Immature natural killer cell (primary cell): Measurements from ENCODE around the gene CYLD. TPM values are rescaled to one million over a fixed set of nuclear protein-coding genes. Genes with fewer than 3 reads are reported as not detected.

Experiments used
- DNase-seq, 3 donors: peaks; one replicate each; pipeline ENCODE4 v3.0.0; 2022; ENCODE audit warnings: mixed read lengths in 1 of 3
- H3K27ac Mint-ChIP-seq, 6 donors: one replicate each; pipeline ENCODE4 v1.8.0; 2020; ENCODE audit warnings: mixed read lengths in 6 of 6, mild to moderate bottlenecking in 5 of 6, inconsistent platforms in 4 of 6, moderate library complexity in 3 of 6
- H3K27me3 Mint-ChIP-seq, 3 donors: one replicate each; pipeline ENCODE4 v1.8.0; 2020 to 2021; ENCODE audit warnings: low read depth in 3 of 3, mild to moderate bottlenecking in 3 of 3, mixed read lengths in 3 of 3, moderate library complexity in 3 of 3, inconsistent platforms in 1 of 3
- H3K36me3 Mint-ChIP-seq, 3 donors: one replicate each; pipeline ENCODE4 v1.8.0; 2020; ENCODE audit warnings: mixed read lengths in 3 of 3, inconsistent platforms in 2 of 3, mild to moderate bottlenecking in 2 of 3
- H3K4me1 Mint-ChIP-seq, 2 donors: one replicate each; pipeline ENCODE4 v1.8.0; 2020; ENCODE audit warnings: inconsistent platforms in 2 of 2, mild to moderate bottlenecking in 2 of 2, mixed read lengths in 2 of 2, moderate library complexity in 1 of 2
- H3K4me3 Mint-ChIP-seq, 5 donors: one replicate each; pipeline ENCODE4 v1.8.0; 2020; ENCODE audit warnings: mild to moderate bottlenecking in 5 of 5, mixed read lengths in 5 of 5, inconsistent platforms in 3 of 5, moderate library complexity in 3 of 5
- H3K9me3 Mint-ChIP-seq, 6 donors: one replicate each; pipeline ENCODE4 v1.8.0; 2020; ENCODE audit warnings: mild to moderate bottlenecking in 6 of 6, mixed read lengths in 6 of 6, inconsistent platforms in 4 of 6, moderate library complexity in 3 of 6
- polyA plus RNA-seq, 3 donors: library from polyadenylated mRNA; unstranded; fragments of 300-500 nt; fragmentation: Illumina TruSeq; gene quantifications; one replicate each; pipeline ENCODE4 v1.2.3, GENCODE V29; 2021

CYLD gene
- polyA plus RNA-seq, 3 donors from 2014 or later = 65.7 to 102 (median 66.1) TPM

GRCh38 chr16:50789757-50790156 lies 47.9 kb downstream of the CYLD start:
- no peak overlapping the region for H3K27ac Mint-ChIP-seq
- H3K27me3 Mint-ChIP-seq = peaks cover 0 to 2% (median 0%) of the 10 kb centered on the region in 3 donors
- no peak for DNase-seq
- no peak overlapping the region for H3K4me3 Mint-ChIP-seq
- peaks cover 0 to 7% of the 10 kb centered on the region in 2 donors for H3K4me1 Mint-ChIP-seq
- no peaks in the 10 kb centered on the region for H3K9me3 Mint-ChIP-seq
- H3K36me3 Mint-ChIP-seq = peaks cover 33 to 70% (median 37%) of the 10 kb centered on the region in 3 donors

DNA sequence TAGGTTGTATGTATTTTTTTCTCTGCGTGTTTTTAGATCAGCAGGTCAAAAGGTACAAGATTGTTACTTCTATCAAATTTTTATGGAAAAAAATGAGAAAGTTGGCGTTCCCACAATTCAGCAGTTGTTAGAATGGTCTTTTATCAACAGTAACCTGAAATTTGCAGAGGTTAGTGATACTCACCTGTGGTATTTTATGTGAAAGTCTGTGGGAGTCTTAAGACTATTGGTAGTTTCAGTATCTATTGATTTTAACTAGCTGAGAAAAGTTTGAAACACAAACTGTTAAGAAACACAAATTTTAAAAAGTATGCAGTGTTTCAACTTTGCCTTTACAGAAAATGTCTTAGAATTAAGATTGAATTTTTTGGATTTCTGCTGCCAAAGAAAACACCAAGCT lies 49.6 kb downstream of the CYLD start:
- no peak overlapping the region for H3K27ac Mint-ChIP-seq
- no peak overlapping the region for H3K4me3 Mint-ChIP-seq
- H3K27me3 Mint-ChIP-seq = peaks cover 0 to 2% (median 0%) of the 10 kb centered on the region in 3 donors
- H3K9me3 Mint-ChIP-seq = no peaks in the 10 kb centered on the region
- H3K4me1 Mint-ChIP-seq = peaks cover 0 to 7% of the 10 kb centered on the region in 2 donors
- peaks cover 36 to 73% (median 46%) of the 10 kb centered on the region in 3 donors for H3K36me3 Mint-ChIP-seq
- DNase-seq = no peak

DNA sequence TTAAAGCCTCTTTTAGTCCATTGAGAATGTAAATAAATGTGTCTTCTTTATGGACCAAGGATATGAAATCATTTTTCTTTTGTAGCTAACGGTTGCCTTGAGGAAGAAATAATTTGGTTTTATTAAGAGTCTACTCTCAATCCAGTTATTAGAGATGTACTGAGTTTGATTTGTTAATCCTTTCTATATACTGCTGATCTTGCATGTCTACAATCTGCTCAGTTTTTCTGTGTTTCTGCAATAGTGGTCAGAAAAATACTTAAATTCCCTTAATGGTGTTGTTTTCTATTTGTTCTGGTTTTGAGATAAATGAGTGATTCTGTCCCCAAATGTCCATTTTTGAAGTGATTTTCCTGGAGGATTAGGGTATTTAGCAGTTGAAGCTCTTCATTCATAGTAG lies 54.9 kb downstream of the CYLD start:
- H3K27me3 Mint-ChIP-seq = no peaks in the 10 kb centered on the region
- H3K4me1 Mint-ChIP-seq = peaks cover 0 to 5% of the 10 kb centered on the region in 2 donors
- H3K9me3 Mint-ChIP-seq = no peaks in the 10 kb centered on the region
- H3K27ac Mint-ChIP-seq = peak overlapping the region in 3 of 6 donors; percentile 6 to 46 (median 9)
- no peak for DNase-seq
- H3K4me3 Mint-ChIP-seq = no peak overlapping the region
- H3K36me3 Mint-ChIP-seq = peaks cover 24 to 46% (median 32%) of the 10 kb centered on the region in 3 donors

- Mint-ChIP-seq H3K4me1 (peaks cover 0 to 5% of the 10 kb centered on the region in 2 donors), H3K36me3 (peaks cover 24 to 44% (median 32%) of the 10 kb centered on the region in 3 donors), H3K9me3 (no peaks in the 10 kb centered on the region), H3K4me3 (no peak overlapping the region), H3K27ac (peak overlapping the region in 1 of 6 donors; percentile 27), H3K27me3 (no peaks in the 10 kb centered on the region)
- DNase-seq = no peak
These were observed 55.6 kb downstream of the CYLD start for GRCh38 chr16:50797456-50797855.

DNA sequence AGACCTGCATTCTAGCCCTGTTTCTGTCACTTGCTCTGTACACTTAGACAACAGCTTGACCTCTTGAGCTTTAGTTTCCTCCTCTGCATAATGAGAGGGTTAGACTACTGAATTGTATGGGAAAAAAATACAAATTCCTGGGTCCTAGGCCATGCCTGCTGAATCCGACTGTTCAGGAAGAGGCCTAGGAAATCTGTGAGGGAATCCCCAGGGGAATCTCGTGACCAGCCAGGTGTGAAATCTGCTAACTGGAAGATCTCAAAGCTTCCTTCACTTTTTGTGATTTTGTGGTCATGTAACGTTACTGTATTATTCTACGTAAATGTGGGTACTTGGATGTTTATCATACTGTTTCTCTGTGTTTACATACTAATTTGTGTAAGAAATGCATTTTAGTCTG lies 58.2 kb downstream of the CYLD start:
- H3K27me3 Mint-ChIP-seq = no peaks in the 10 kb centered on the region
- H3K9me3 Mint-ChIP-seq = no peaks in the 10 kb centered on the region
- peaks cover 10 to 27% (median 26%) of the 10 kb centered on the region in 3 donors for H3K36me3 Mint-ChIP-seq
- peaks cover 0 to 5% of the 10 kb centered on the region in 2 donors for H3K4me1 Mint-ChIP-seq
- no peak for DNase-seq
- H3K27ac Mint-ChIP-seq = peak overlapping the region in 2 of 6 donors; percentile 34 to 38
- H3K4me3 Mint-ChIP-seq = no peak overlapping the region

DNA sequence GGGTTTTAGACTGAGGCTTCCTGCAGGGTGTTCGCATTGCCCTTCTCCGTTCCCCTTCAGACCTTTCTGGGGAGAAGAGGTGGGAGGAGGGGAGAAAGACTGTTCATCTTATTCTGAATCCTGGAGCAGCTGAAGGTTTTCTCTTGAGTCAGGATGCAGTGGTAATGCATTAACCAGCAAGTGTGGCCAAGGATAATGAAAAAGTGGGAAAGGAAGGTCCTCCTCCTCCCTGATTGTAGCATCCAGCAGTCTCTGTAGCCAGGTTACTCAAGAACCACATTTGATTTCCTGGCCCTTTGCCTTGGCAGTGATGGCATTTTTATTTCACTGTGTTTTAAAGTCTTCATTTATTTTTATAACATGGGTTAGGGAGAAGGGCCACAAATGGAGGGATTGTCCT lies 59.1 kb downstream of the CYLD start:
- Mint-ChIP-seq H3K9me3 (no peaks in the 10 kb centered on the region), H3K27ac (peak overlapping the region in 3 of 6 donors; percentile 10 to 60 (median 38)), H3K27me3 (no peaks in the 10 kb centered on the region), H3K4me3 (no peak overlapping the region), H3K4me1 (peaks cover 2 to 9% of the 10 kb centered on the region in 2 donors), H3K36me3 (peaks cover 5 to 20% (median 18%) of the 10 kb centered on the region in 3 donors)
- no peak for DNase-seq

GRCh38 chr16:50802000-50802399 lies 60.1 kb downstream of the CYLD start:
- Mint-ChIP-seq H3K27ac (peak overlapping the region in 4 of 6 donors; percentile 21 to 55 (median 48)), H3K27me3 (no peaks in the 10 kb centered on the region), H3K36me3 (peaks cover 5 to 15% (median 8%) of the 10 kb centered on the region in 3 donors), H3K4me1 (peaks cover 10 to 15% of the 10 kb centered on the region in 2 donors), H3K9me3 (no peaks in the 10 kb centered on the region), H3K4me3 (no peak overlapping the region)
- DNase-seq = no peak

DNA sequence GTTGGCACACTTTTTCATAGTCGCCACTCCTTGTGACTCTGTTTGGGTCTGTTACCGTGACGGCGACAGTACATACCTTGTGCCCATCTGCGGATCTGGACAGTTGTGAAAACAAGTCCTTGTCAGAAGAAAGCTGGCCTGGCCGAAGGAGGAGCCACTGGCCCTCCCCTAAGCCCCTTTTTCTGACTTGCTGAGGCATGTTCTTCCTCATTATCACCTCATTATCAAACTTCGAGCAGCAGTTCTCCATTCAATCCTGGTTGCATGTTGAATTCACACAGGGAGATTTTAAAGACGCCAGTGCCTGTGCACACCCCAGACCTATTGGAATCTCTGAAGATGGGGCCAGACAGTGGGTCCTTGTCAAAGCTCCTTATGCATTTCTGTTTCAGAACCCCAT lies 61.1 kb downstream of the CYLD start:
- Mint-ChIP-seq H3K4me1 (peaks cover 10 to 13% of the 10 kb centered on the region in 2 donors), H3K9me3 (no peaks in the 10 kb centered on the region), H3K27me3 (no peaks in the 10 kb centered on the region), H3K36me3 (peaks cover under 1 to 5% (median 4%) of the 10 kb centered on the region in 3 donors), H3K27ac (peak overlapping the region in 2 of 6 donors; percentile 32 to 62), H3K4me3 (no peak overlapping the region)
- DNase-seq = no peak

DNA sequence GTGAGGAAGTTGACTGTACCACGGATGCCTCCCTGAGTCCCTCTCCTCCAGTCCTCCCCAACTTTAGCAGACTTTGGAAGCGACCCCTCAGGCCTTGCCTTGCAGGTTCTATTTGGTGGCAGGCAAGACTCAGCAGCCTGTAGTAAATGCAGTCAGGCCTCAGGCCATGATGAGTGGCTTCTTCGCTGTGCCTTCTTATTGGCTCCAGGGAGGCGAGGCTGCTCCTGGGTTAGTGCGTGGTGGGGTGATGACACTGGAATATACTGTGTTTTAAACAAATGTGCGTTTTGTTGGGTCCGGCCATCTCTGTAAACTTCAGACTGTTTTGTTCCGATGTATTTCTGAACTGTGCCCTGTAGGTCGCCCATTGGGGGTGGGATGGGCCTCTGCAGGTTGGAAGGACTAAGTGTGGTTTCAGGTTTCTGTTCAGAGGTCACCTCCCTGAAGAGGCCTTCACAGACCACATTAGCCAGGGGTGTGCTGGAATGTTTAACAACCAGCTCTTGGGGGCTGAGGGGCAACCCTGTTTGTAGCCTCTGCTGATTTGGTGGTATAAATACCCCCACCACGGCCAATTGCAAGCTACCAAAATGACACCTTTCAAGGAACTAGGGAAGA lies 62.5 kb downstream of the CYLD start:
- Mint-ChIP-seq H3K36me3 (peaks cover 0 to 4% (median 0%) of the 10 kb centered on the region in 3 donors), H3K27me3 (peaks cover 0 to 4% (median 0%) of the 10 kb centered on the region in 3 donors), H3K9me3 (no peaks in the 10 kb centered on the region), H3K4me3 (no peak overlapping the region), H3K27ac (peak overlapping the region in 1 of 6 donors; percentile 34), H3K4me1 (peaks cover 10 to 13% of the 10 kb centered on the region in 2 donors)
- no peak for DNase-seq

DNA sequence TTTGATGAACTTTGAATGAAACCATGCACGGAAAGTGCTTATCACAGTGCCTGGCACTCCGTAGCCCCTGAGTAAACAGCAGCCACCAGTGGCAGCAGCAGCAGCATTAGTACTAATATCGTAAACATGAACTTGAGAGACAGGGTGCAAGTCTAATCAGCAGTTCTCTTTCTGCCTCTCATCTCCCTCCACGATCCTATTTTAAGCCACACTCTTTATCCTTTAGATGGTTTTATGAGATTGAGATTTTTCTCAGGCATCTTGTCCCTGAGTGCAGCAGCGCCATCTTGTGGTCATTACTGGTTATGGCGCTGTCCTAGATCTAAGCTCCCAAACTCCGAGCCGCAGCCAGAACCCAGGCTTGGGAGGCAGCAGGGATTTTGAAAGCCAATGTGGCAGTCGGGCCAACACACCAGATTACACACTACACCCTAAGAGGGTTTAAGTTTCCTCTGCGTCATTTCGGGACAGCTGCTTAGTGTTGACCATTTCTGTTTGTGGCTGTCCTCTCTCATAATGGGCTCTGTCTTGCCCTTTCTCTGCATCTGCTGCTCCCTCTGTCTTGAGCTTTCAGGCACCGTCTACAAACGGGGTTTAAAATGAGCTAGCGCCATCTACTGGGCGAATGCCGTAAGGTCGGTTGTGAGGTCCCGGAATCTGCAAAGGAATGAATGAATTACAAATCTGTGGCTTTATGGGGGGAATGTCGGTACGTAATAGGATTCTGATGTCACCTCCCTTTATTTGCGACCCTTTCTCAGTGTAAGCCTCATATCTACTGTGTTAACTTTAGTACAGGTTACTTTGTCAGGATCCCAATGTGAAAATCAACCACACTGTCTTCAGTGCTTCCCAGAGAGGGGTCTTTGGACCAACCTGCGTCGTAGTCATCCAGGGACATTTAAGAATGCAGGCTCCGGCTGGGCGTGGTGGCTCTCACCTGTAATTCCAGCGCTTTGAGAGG lies 64.5 kb downstream of the CYLD start:
- H3K4me1 Mint-ChIP-seq = peaks cover 10 to 13% of the 10 kb centered on the region in 2 donors
- H3K27ac Mint-ChIP-seq = peak overlapping the region; percentile 78 to 91 (median 88)
- H3K9me3 Mint-ChIP-seq = no peaks in the 10 kb centered on the region
- peak overlapping the region; percentile 78 to 91 (median 86) for H3K4me3 Mint-ChIP-seq
- H3K27me3 Mint-ChIP-seq = peaks cover 0 to 8% (median 0%) of the 10 kb centered on the region in 3 donors
- peak; percentile 85 to 90 (median 89) for DNase-seq
- H3K36me3 Mint-ChIP-seq = no peaks in the 10 kb centered on the region

DNA sequence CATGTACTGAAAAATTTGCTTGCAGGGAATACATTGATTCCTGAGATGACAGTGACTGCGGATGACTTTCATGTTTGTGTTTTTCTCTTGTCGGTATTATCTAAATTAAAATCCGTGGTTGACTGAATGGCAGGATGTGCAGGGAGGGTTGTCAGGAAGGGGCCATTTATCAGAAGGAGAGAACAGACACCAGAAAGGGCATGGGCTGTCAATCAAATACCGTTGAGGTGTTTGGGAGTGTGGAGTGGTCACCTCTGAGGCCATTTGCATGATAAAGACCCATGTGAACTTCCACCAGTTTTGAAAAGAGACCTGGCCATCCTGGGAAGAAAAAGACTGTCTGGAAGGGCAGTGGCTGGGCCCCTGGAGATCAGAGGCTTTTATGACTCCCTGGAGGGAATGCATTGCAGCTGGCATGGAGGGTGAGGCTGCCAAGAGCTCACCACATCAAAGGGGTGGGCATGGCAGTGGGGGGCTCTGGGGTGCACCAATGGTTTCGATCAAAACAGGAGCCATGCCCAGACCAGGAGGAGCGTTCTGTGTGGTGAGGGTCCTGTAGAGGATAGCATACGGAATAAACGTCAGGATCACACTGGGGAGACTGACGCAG lies 67.1 kb downstream of the CYLD start:
- Mint-ChIP-seq H3K27ac (no peak overlapping the region), H3K27me3 (peaks cover 0 to 8% (median 0%) of the 10 kb centered on the region in 3 donors), H3K9me3 (no peaks in the 10 kb centered on the region), H3K4me3 (no peak overlapping the region), H3K36me3 (no peaks in the 10 kb centered on the region), H3K4me1 (peaks cover 10 to 13% of the 10 kb centered on the region in 2 donors)
- DNase-seq = no peak

GRCh38 chr16:50809561-50809960 lies 67.7 kb downstream of the CYLD start:
- peaks cover 0 to 8% (median 0%) of the 10 kb centered on the region in 3 donors for H3K27me3 Mint-ChIP-seq
- H3K27ac Mint-ChIP-seq = no peak overlapping the region
- no peak for DNase-seq
- H3K36me3 Mint-ChIP-seq = no peaks in the 10 kb centered on the region
- H3K4me3 Mint-ChIP-seq = no peak overlapping the region
- H3K4me1 Mint-ChIP-seq = peaks cover 10 to 13% of the 10 kb centered on the region in 2 donors
- no peaks in the 10 kb centered on the region for H3K9me3 Mint-ChIP-seq

- Mint-ChIP-seq H3K27me3 (peaks cover 0 to 8% (median 0%) of the 10 kb centered on the region in 3 donors), H3K4me3 (no peak overlapping the region), H3K36me3 (no peaks in the 10 kb centered on the region)
These were observed 68.5 kb downstream of the CYLD start for GRCh38 chr16:50810241-50810965.

More at GRCh38 chr16:50810241-50810965, 68.5 kb downstream of the CYLD start:
- Mint-ChIP-seq H3K4me1 (peaks cover 10 to 13% of the 10 kb centered on the region in 2 donors), H3K9me3 (no peaks in the 10 kb centered on the region), H3K27ac (no peak overlapping the region)
- DNase-seq = no peak
